Measurements from ENCODE around the gene CD200.

- no peak for TF ChIP-seq CTCF (IDR thresholded peaks at IDR 0.05)
- TF ChIP-seq POLR2A (IDR thresholded peaks at IDR 0.05) = no peak
These were observed 5.2 kb downstream of the CD200 start for GRCh38 chr3:112338021-112338726.

Data from Peyer's patch (tissue), 4 donors.